Activated naive CD4-positive, alpha-beta T cell treated with anti-CD3 and anti-CD28 coated beads, Interleukin-2, amount 10 ng/mL, durations not matched to agents 7 days and 5 days (primary cell): Measurements from ENCODE around the gene SNRNP40.

Experiments used
- CTCF ChIA-PET: fragments of 350-600 bp; sonication (Branson Sonifier 250); formaldehyde crosslinking; loops from one replicate; lab custom pipeline; 2021; ENCODE audit warnings: antibody characterized with exemption; lab: Charles Lee
- DNase-seq: peaks from one replicate; pipeline ENCODE4 v3.0.0-alpha.2; 2020
- H3K27ac Mint-ChIP-seq: one replicate; pipeline ENCODE4 v1.8.0; 2021; ENCODE audit warnings: mild to moderate bottlenecking, moderate library complexity, mixed read lengths
- H3K27me3 Mint-ChIP-seq: one replicate; pipeline ENCODE4 v1.8.0; 2021; ENCODE audit warnings: mild to moderate bottlenecking, mixed read lengths
- H3K36me3 Mint-ChIP-seq: one replicate; pipeline ENCODE4 v1.8.0; 2021; ENCODE audit warnings: mixed read lengths
- H3K4me1 Mint-ChIP-seq: one replicate; pipeline ENCODE4 v1.8.0; 2021; ENCODE audit warnings: mixed read lengths
- H3K4me3 Mint-ChIP-seq: one replicate; pipeline ENCODE4 v1.8.0; 2021; ENCODE audit warnings: mild to moderate bottlenecking, moderate library complexity, mixed read lengths
- H3K9me3 Mint-ChIP-seq: one replicate; pipeline ENCODE4 v1.8.0; 2021; ENCODE audit warnings: mixed read lengths

Gene SNRNP40

GRCh38 chr1:31296486-31297276, at the start of gene SNRNP40, which contains the start of gene ZCCHC17:
SNRNP40 (minus strand) TSS chr1:31296788; CDS start chr1:31296751, 37 bp downstream.
ZCCHC17 (plus strand) TSS chr1:31297032; CDS start chr1:31310099, 13,067 bp downstream.
- Mint-ChIP-seq H3K4me3 (no peak within 1 kb of the TSS), H3K9me3 (no peaks in the 10 kb centered on the region), H3K4me1 (peaks cover 27% of the 10 kb centered on the region), H3K27ac (no peak within 1 kb of the TSS), H3K27me3 (no peaks in the 10 kb centered on the region), H3K36me3 (peaks cover 33% of the 10 kb centered on the region)
- peak; percentile 97 for DNase-seq
- CTCF ChIA-PET = interaction anchor here (2.0 kb wide), 1 partner anchor 11 kb away, joined by 5 read pairs; no protein-coding TSS in a partner anchor

DNA sequence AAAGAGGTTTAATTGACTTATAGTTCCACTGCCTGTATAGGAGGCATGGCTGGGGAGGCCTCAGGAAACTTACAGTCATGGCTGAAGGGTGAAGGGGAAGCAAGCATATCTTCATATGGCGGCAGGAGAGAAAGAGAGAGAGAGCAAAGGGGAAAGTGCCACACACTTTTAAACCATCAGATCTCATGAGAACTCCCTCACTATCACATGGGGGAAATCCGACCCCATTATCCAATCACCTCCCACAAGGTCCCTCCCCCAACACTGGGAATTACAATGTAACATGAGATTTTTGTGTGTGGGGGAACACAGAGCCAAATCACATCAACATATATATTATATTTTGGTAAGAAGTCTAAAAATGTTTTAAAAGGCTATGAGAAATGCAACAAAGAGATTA, 49.0 kb upstream of the SNRNP40 start:
- Mint-ChIP-seq H3K36me3 (peaks cover 6% of the 10 kb centered on the region), H3K4me3 (no peak overlapping the region), H3K27me3 (no peaks in the 10 kb centered on the region), H3K9me3 (no peaks in the 10 kb centered on the region), H3K4me1 (no peaks in the 10 kb centered on the region), H3K27ac (no peak overlapping the region)
- CTCF ChIA-PET = no interaction called here
- no peak for DNase-seq

DNA sequence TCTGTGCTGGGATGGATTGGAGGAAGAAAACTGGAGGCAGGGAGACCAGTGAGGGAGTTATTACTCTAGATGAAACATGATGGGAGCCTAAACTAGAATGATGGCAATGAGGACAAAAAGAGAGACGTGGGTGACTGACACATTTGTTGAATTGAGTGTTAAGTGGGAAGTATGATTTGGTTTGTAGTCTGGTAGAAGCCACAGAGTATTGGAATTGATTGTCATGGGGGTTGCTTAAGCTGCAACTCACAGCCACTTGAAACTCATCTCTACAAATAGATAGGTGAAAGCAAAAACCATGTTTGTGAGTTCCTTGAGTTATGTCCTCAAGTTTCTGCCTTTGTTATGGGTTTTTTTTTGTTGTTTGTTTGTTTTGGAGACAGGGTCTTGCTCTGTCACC, 47.9 kb upstream of the SNRNP40 start:
- H3K9me3 Mint-ChIP-seq = no peaks in the 10 kb centered on the region

DNA sequence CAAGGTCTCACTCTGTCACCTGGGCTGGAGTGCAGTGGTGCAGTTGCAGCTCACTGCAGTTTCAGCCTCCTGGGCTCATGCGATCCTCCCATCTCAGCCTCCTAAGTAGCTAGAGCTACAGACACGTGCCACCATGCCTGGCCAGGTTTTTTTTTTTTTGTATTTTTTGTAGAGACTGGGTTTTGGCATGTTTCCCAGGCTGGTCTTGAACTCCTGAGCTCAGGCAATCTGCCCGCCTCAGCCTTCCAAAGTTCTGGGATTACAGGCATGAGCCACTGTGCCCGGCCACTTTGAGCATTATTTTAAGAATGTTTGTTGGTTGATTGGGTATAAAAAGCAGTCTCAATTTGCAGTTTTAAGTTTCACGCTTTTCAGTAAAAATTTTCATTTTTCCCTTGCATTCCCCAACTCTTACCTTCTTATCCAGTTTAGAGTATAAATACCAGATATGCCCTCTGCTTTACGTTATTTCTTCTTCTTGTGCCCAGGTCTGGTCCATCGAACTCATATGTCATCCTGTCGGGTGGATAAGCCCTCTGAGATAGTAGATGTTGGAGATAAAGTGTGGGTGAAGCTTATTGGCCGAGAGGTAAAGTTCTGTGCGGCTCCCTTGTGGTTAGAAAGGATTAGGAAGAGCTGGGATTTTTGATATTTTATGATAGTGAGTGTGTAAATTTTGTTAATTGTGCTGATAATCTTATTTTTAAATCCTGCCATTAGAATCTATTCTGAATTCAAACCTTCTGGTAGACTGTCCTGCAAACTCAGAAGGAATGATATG, 40.3 kb upstream of the SNRNP40 start:
- no peaks in the 10 kb centered on the region for H3K27me3 Mint-ChIP-seq
- no peak for DNase-seq
- H3K36me3 Mint-ChIP-seq = peaks cover 3% of the 10 kb centered on the region
- H3K4me1 Mint-ChIP-seq = no peaks in the 10 kb centered on the region
- H3K4me3 Mint-ChIP-seq = no peak overlapping the region
- H3K27ac Mint-ChIP-seq = no peak overlapping the region
- CTCF ChIA-PET = interaction anchor here (0.6 to 1.0 kb wide), 3 partner anchors 29 to 166 kb away, joined by 3 read pairs; no protein-coding TSS in a partner anchor
- H3K9me3 Mint-ChIP-seq = no peaks in the 10 kb centered on the region

More for the DNA sequence above, 47.9 kb upstream of the SNRNP40 start:
- H3K27me3 Mint-ChIP-seq = no peaks in the 10 kb centered on the region
- H3K4me1 Mint-ChIP-seq = no peaks in the 10 kb centered on the region
- H3K36me3 Mint-ChIP-seq = peaks cover 5% of the 10 kb centered on the region
- no peak for DNase-seq
- H3K4me3 Mint-ChIP-seq = no peak overlapping the region
- no peak overlapping the region for H3K27ac Mint-ChIP-seq
- CTCF ChIA-PET = no interaction called here

DNA sequence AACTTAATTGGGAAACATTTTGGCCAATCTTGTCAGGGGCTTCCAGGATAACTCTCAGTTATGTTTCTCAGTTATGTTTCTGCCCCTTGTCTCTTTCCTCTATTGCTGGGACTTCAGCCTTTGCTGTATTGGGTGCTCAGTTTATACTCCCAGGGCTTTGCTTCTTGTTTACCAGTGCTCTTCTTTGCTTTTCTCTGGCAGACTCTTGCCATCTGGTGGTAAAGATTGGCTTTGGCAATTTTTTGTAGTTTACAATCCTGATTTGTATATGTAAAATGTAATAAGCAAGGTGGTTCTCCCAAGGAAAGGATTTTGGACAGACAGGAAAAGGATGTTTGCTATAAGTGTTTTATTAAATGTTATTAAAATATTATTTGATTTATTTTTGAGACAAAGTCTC, 38.4 kb upstream of the SNRNP40 start:
- Mint-ChIP-seq H3K4me3 (no peak overlapping the region), H3K36me3 (peaks cover 3% of the 10 kb centered on the region), H3K4me1 (no peaks in the 10 kb centered on the region), H3K27ac (peak overlapping the region; percentile 35), H3K9me3 (no peaks in the 10 kb centered on the region), H3K27me3 (no peaks in the 10 kb centered on the region)
- no peak for DNase-seq
- CTCF ChIA-PET = interaction anchor here (0.9 to 1.4 kb wide), 2 partner anchors 150 to 214 kb away, joined by 3 to 5 read pairs; no protein-coding TSS in a partner anchor

DNA sequence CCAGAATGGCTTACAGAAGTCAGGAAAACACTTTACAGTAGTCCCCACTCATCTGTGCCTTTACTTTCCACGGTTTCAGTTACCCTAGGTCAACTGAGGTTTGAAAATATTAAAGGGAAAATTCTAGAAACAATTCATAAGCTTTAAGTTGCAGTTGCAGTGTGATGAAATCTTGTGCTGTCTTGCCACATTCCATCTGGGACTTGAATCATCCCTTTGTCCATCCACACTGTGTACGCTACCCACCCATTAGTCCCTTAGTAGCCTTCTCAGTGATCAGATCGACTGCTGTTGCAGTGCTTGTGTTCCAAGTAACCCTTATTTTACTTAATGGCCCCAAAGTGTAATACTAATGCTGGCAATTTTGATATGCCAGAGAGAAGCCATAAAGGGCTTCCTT, 30.8 kb upstream of the SNRNP40 start:
- no peaks in the 10 kb centered on the region for H3K27me3 Mint-ChIP-seq
- H3K27ac Mint-ChIP-seq = no peak overlapping the region
- no peak for DNase-seq
- H3K9me3 Mint-ChIP-seq = no peaks in the 10 kb centered on the region
- H3K4me3 Mint-ChIP-seq = no peak overlapping the region
- CTCF ChIA-PET = interaction anchor here (1.3 kb wide), 2 partner anchors 146 to 222 kb away, joined by 3 read pairs; no protein-coding TSS in a partner anchor
- H3K36me3 Mint-ChIP-seq = no peaks in the 10 kb centered on the region
- no peaks in the 10 kb centered on the region for H3K4me1 Mint-ChIP-seq

DNA sequence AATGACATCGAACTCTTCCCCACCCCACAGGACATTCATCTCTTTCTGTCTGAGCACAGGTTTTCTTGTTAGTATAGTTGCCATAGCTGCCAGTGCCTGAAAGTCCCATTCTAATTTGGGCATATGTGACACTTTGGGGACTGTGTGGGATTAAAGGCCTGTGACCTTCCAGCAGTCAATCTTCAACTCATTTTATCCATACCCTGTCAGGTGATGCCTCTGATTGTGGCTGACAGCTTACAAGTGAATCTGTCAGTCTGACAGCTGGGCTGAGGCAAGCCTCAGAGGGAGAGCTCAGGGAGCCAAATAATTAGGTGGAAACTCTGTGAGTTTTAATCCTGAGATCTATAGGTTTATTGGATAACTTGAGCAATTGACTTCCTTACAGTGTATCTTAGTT, 29.9 kb upstream of the SNRNP40 start:
- Mint-ChIP-seq H3K4me1 (no peaks in the 10 kb centered on the region), H3K27me3 (no peaks in the 10 kb centered on the region), H3K27ac (no peak overlapping the region), H3K36me3 (peaks cover 4% of the 10 kb centered on the region), H3K4me3 (no peak overlapping the region), H3K9me3 (no peaks in the 10 kb centered on the region)
- no peak for DNase-seq
- CTCF ChIA-PET = interaction anchor here (1.3 kb wide), 1 partner anchor 145 kb away, joined by 3 read pairs; no protein-coding TSS in a partner anchor

- Mint-ChIP-seq H3K4me1 (no peaks in the 10 kb centered on the region), H3K36me3 (peaks cover 11% of the 10 kb centered on the region), H3K27ac (no peak overlapping the region), H3K9me3 (no peaks in the 10 kb centered on the region), H3K4me3 (no peak overlapping the region), H3K27me3 (no peaks in the 10 kb centered on the region)
- CTCF ChIA-PET = no interaction called here
- no peak for DNase-seq
These were observed 28.4 kb upstream of the SNRNP40 start for GRCh38 chr1:31324992-31325391.

DNA sequence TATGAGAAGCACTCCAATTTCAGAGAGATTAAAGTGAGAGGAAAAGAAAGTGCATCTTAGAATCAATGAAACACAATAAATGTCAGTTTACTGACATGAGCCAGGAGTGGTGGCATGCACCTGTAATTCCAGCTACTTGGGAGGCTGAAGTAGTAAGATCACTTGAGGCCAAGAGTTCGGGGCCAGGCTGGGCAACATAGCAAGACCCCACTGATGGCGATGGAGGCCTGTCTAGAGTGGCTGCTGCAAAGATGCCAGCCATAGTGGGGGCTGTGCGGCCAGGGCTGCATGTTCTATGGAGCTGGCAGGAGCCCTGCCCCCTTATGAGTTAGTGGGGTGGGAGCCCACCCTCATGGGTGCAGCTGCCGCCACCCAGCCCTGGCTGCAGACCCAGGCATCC, 27.5 kb upstream of the SNRNP40 start:
- no peaks in the 10 kb centered on the region for H3K9me3 Mint-ChIP-seq
- H3K4me3 Mint-ChIP-seq = no peak overlapping the region
- no peak for DNase-seq

GRCh38 chr1:31318146-31318545, 21.6 kb upstream of the SNRNP40 start:
- Mint-ChIP-seq H3K9me3 (no peaks in the 10 kb centered on the region), H3K36me3 (peaks cover 37% of the 10 kb centered on the region)

More for the DNA sequence above, 27.5 kb upstream of the SNRNP40 start:
- Mint-ChIP-seq H3K27ac (no peak overlapping the region), H3K36me3 (peaks cover 14% of the 10 kb centered on the region), H3K27me3 (no peaks in the 10 kb centered on the region), H3K4me1 (no peaks in the 10 kb centered on the region)
- CTCF ChIA-PET = no interaction called here

GRCh38 chr1:31315902-31316301, 19.3 kb upstream of the SNRNP40 start:
- peaks cover 42% of the 10 kb centered on the region for H3K36me3 Mint-ChIP-seq
- no peaks in the 10 kb centered on the region for H3K9me3 Mint-ChIP-seq
- no peaks in the 10 kb centered on the region for H3K27me3 Mint-ChIP-seq
- no peak for DNase-seq
- CTCF ChIA-PET = no interaction called here
- no peak overlapping the region for H3K27ac Mint-ChIP-seq
- no peaks in the 10 kb centered on the region for H3K4me1 Mint-ChIP-seq
- no peak overlapping the region for H3K4me3 Mint-ChIP-seq

More at GRCh38 chr1:31318146-31318545, 21.6 kb upstream of the SNRNP40 start:
- Mint-ChIP-seq H3K27me3 (no peaks in the 10 kb centered on the region), H3K4me1 (no peaks in the 10 kb centered on the region), H3K4me3 (no peak overlapping the region), H3K27ac (no peak overlapping the region)
- no peak for DNase-seq
- CTCF ChIA-PET = no interaction called here

GRCh38 chr1:31310198-31310597, 13.6 kb upstream of the SNRNP40 start:
- Mint-ChIP-seq H3K27me3 (no peaks in the 10 kb centered on the region), H3K9me3 (no peaks in the 10 kb centered on the region), H3K4me1 (peaks cover 5% of the 10 kb centered on the region), H3K36me3 (peaks cover 30% of the 10 kb centered on the region), H3K4me3 (no peak overlapping the region), H3K27ac (no peak overlapping the region)
- no peak for DNase-seq
- CTCF ChIA-PET = no interaction called here

- Mint-ChIP-seq H3K4me3 (no peak overlapping the region), H3K27ac (no peak overlapping the region), H3K4me1 (peaks cover 5% of the 10 kb centered on the region), H3K9me3 (no peaks in the 10 kb centered on the region), H3K36me3 (peaks cover 20% of the 10 kb centered on the region), H3K27me3 (no peaks in the 10 kb centered on the region)
- no peak for DNase-seq
- CTCF ChIA-PET = interaction anchor here (1.1 to 1.4 kb wide), 3 partner anchors 12 to 28 kb away, joined by 3 to 5 read pairs (median 3); partner anchors contain the start of genes SNRNP40 and ZCCHC17
These were observed 11.4 kb upstream of the SNRNP40 start for GRCh38 chr1:31308036-31308435.

DNA sequence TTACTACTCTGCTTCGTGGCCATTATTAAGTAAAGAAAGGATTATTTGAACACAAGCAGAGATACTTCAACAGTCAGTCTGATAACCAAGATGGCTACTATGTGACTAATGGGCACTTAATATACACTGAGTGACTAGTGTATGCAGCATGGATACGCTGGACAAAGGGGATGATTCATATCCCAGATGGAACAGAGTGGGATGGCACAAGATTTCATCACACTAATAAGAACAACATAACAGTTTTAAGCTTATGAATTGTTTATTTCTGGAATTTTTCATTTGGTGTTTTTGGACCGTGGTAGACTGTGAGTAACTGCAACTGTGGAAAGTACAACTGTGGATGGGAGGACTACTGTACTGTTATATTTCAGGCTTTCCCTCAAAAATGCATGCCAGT, 9.7 kb upstream of the SNRNP40 start:
- Mint-ChIP-seq H3K4me1 (peaks cover 5% of the 10 kb centered on the region), H3K9me3 (no peaks in the 10 kb centered on the region), H3K27ac (no peak overlapping the region), H3K36me3 (peaks cover 11% of the 10 kb centered on the region), H3K27me3 (no peaks in the 10 kb centered on the region), H3K4me3 (no peak overlapping the region)
- DNase-seq = no peak
- CTCF ChIA-PET = no interaction called here
